Stomach (tissue), 4 donors: ENCODE data around the gene FHOD3.

Experiments
- POLR2A ChIP-seq, 4 donors: fragments of 450-650 bp; IDR thresholded peaks; one replicate each; pipeline ENCODE4 v1.6.1; 2016; ENCODE audit warnings: antibody characterized with exemption in 4 of 4, control low read depth in 2 of 4, mild to moderate bottlenecking in 1 of 4, moderate library complexity in 1 of 4
- TF ChIP-seq, protein P1 (sequence below), 7 experiments: fragments of 450-650 bp in 4 of 7; fragments of 200-600 bp in 3 of 7; sonication (generic) in 3 of 7; IDR thresholded peaks; one replicate each; pipeline ENCODE4 v1.5.1; 2016 to 2019; ENCODE audit warnings: antibody characterized with exemption in 7 of 7, control low read depth in 2 of 7, mild to moderate bottlenecking in 1 of 7

DNA sequence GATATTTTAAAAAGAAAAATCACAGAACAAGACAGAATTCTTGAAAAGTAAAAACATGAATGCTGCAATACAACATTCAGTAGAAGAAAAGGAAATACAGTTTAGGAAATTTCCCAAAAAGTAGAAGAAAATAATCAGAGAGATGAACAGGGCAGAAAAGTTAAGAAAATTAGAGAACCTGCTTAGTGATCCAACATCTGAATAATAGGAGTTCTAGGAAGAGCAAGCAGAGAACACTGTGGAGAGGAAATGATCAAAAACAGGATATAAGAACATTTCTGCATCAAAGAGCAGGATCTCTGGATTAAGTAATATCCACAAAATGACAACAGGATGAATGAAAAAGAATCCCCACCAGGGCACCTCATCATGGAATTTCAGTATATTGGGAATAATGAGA lies 8.8 kb upstream of the FHOD3 start:
- TF ChIP-seq, protein P1, sequence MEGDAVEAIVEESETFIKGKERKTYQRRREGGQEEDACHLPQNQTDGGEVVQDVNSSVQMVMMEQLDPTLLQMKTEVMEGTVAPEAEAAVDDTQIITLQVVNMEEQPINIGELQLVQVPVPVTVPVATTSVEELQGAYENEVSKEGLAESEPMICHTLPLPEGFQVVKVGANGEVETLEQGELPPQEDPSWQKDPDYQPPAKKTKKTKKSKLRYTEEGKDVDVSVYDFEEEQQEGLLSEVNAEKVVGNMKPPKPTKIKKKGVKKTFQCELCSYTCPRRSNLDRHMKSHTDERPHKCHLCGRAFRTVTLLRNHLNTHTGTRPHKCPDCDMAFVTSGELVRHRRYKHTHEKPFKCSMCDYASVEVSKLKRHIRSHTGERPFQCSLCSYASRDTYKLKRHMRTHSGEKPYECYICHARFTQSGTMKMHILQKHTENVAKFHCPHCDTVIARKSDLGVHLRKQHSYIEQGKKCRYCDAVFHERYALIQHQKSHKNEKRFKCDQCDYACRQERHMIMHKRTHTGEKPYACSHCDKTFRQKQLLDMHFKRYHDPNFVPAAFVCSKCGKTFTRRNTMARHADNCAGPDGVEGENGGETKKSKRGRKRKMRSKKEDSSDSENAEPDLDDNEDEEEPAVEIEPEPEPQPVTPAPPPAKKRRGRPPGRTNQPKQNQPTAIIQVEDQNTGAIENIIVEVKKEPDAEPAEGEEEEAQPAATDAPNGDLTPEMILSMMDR (IDR thresholded peaks at IDR 0.05) = no peak
- TF ChIP-seq POLR2A (IDR thresholded peaks at IDR 0.05) = no peak
